Measurements from ENCODE around the gene FREY1.
"Not testable (repeated sequence)": the region's sequence is repeated elsewhere in the genome, so short reads cannot be mapped to it uniquely, and the experiment has no call there.

The FREY1 gene

DNA sequence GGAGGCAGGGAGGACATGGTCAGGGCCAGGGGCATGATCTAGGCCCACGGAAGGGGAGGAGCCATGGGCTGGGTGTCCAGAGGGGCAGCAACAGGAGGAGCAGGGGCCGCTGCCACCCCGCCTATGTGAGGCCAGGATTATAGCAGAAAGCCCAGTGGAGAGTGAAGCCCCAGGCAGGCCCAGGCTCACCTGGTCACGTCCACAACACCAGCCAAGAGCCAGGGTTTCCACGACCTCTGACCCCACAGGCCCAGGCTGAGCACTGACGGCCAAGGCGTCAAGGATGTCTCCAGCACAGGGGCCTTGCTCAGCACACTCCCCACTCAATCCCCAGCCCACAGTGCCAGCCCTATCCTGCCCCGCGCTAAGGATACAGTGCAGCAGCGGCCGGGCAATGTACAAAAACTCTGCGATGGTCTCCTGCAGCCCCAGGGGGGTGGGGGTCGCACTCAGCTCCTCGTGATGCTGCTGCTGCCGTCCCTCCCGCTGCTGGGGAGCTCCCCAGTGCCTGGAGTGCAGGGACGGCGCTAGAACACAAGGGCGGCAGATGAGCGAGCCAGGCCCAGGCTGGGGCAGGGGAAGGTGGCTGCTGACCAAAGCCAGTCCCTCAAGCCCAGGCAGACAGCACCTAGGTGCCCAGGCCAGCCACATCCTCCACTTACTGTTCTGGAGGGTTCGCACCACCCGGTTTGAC is 7.0 kb upstream of the FREY1 start:
- DNase-seq: no peak

DNA sequence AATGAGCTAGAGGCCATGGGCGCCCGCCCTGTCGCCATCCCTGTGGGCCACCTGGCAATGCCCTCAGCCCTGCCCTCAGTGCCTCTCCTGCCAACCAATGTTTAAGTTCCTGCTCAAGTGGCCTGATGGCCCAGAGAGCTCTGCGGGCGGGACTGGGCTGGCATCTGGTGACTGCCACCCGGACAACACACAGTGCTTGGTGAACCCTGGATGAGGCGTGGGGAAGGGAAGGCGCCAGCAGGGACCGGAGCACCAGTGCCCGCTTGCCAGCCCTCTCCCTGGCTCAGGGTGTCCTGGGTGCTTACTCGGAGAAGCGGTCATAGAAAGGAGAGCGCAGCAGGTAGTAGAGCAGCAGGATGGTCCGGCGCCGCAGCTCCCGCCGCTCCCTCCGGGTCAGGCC is 6.4 kb upstream of the FREY1 start:
- no peak for DNase-seq

DNA sequence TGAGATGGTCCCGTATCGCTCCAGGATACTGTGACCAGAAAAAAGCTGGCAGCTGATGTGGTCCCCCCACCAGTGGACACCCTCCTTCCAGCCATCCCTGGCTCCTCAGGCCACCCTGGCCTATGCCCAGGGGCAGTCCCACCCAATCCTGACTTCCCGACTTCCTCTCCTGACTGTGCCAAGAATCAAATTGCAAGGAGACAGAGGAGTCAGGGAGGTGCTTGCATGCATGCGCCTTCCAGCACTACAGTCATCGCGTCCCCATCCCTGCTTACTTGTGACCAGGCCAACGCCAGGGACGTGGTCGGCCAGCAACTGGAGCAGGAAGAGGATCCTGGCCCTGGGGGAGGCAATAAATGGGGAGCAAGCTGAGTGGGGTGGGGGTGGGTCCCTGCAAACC is 3.6 kb upstream of the FREY1 start:
- no peak for DNase-seq

DNA sequence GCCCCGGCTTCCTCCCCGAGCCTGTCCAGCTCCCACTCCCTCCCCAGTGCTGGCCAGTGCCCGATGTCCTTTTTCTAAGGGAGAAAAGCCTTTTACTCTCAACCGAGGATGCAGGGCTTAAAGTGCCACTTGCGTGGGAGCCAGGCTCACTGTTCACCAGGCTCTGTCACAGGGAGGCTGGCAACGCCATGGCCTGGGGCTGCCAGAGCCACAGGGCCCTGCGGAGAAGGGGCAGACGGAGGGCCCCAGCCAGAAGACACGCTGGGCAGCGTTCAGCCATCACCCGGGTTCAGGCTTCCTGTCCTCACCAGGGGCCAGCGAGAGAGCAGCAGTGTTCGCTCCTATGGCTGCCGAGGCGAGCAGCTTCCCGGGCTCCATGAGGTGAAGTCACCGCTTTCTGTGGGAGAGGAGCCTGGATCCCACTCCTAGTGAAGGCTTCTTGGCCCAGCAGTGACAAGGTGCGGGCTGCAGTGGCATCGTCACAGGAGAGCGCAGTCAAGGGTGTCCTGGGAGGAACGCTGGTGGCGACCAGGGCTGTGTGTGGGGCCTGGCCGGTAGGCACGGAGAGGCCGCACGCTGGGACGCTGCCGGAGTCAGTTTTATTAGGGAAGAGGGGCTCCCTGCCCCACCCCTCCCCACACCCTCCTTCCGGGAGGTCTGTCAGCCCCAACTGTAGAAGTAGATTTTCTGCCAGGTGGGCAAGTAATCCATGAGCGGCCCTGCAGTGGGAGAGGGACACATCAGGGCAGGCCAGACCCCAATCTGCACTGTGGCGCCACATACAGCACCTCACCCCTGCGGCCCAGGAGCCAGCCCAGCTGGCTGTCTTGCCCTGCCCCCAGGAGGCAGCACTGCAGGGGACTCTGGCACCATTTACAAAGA is 2.8 kb upstream of the FREY1 start:
- DNase-seq: no peak

DNA sequence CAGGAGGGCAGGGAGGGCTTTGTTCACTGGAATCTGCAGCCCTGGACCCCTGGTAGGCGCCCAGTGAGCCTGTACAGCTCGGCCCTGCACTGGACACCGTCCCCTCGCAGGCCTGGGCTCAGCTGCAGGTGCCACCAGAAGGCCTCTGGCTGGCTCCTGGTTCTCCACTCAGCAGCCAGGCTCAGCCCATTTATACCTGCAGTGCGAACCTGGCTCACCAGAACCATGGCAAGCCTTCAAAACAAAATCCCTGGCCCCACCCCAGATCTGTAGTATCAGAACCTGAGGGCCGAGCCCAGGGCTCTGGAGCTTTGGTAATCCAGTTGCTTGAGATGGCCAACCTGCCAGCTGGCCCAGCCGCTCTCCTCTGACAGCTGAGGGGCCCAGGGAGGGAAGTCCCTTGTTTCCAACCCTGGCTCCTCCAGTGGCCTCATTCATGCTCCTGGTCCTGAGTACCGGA is 870 bp upstream of the FREY1 start:
- DNase-seq: no peak

DNA sequence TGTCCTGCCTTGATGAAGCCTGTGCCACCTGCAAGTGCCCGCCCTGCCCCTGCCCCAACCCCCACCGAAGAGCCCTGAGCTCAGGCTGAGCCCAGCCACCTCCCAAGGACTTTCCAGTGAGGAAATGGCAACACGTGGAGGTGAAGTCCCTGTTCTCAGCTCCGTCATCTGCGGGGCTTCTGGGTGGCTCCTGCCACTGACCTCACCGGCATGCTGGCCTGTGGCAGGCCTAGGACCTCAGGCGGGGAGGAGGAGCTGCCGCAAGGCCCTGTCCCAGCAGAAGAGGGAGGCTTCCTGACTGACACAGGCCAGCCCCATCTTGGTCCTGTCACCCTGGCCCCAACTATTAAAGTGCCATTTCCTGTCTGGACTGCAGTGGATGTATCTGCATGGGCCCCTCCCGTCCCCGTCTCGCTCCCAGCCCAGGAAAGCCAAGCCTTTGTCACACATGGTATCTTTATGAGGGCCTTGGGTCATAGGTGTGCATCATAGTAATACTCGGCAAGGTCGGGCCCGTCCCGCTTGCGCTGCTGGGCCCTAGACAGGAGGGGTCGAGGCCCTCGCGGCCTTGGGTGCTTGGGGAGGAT is 882 bp downstream of the FREY1 start:
- no peak for DNase-seq

DNA sequence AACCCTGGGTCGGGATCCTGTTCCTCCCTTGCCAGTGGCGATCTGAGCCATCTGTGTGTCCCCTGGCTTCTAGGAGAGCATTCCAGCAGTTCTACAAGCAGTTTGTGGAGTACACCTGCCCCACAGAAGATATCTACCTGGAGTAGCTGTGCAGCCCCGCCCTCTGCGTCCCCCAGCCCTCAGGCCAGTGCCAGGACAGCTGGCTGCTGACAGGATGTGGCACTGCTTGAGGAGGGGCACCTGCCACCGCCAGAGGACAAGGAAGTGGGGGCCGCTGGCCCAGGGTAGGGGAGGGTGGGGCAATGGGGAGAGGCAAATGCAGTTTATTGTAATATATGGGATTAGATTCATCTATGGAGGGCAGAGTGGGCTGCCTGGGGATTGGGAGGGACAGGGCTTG is 1.5 kb downstream of the FREY1 start:
- DNase-seq: not testable (repeated sequence)

DNA sequence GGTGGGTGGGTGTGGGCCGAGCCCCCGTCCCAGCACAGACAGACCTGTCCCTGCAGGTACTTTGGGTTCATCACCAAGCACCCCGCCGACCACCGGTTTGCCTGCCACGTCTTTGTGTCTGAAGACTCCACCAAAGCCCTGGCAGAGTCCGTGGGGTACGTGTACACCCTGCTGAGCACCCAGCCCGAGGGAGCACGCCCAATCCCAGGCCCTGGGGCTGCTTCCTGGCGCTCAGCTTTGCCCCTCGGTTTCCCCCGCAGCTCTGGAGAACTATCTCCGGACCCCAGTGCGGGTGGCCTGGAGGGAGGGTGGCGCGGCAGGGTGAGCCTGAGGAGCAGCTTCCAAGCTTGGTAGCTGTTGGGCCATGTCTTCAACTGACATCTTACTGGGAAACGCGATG is 2.0 kb downstream of the FREY1 start:
- DNase-seq: no peak

DNA sequence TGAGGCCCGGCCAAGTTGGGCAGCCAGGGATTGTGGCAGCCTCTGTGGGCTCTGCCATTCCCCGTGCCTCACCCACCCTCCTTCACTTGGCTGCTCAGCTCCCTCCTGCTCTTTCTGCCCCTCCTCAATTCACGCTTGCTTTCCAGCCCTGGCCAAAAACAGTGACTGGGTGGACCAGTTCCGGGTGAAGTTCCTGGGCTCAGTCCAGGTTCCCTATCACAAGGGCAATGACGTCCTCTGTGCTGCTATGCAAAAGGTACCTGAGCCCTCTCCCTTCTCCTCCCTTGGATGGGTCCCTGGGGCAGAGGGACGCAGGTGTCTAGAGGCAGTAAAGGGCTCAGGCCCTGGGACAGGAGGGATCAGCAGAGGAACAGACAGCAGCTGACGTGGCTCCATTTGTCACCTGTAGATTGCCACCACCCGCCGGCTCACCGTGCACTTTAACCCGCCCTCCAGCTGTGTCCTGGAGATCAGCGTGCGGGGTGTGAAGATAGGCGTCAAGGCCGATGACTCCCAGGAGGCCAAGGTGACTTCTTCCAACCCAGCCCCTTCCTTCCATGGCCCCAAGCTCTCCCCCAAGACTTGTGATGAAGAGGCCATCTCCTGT is 2.7 kb downstream of the FREY1 start:
- no peak for DNase-seq

DNA sequence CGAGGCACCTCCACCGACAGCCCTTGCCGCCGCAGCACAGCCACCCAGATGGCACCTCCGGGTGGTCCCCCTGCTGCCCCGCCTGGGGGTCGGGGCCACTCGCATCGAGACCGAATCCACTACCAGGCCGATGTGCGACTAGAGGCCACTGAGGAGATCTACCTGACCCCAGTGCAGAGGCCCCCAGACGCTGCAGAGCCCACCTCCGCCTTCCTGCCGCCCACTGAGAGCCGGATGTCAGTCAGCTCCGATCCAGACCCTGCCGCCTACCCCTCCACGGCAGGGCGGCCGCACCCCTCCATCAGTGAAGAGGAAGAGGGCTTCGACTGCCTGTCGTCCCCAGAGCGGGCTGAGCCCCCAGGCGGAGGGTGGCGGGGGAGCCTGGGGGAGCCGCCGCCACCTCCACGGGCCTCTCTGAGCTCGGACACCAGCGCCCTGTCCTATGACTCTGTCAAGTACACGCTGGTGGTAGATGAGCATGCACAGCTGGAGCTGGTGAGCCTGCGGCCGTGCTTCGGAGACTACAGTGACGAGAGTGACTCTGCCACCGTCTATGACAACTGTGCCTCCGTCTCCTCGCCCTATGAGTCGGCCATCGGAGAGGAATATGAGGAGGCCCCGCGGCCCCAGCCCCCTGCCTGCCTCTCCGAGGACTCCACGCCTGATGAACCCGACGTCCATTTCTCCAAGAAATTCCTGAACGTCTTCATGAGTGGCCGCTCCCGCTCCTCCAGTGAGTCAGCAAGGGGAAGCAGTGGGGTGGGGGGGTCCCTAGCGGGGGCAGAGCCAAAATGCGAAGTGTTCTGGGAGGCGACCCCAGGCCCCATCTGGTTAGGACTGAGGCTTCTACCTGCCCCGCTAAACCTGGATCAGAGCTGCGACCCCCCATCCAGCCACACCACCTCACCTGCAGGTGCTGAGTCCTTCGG is 4.4 kb downstream of the FREY1 start:
- no peak for DNase-seq

DNA sequence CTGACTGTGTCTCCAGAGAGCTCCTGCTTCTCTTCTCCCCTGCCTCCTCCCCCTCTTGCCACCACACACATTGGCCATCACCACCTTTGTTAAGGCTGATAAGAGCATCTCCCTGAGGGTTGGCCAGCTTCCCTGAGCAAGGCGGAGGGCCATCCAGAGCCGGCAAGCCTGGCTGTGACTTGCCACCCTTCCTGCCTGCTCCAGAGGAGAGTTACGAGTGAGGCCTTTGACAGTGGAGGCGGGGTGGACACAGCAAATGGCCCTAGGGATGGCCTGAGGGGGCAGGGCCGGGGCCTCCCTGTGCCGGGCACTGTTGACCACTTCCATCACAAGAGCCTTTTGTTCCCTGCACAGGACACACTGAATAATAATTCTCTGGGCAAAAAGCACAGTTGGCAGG is 5.4 kb downstream of the FREY1 start:
- DNase-seq: no peak

DNA sequence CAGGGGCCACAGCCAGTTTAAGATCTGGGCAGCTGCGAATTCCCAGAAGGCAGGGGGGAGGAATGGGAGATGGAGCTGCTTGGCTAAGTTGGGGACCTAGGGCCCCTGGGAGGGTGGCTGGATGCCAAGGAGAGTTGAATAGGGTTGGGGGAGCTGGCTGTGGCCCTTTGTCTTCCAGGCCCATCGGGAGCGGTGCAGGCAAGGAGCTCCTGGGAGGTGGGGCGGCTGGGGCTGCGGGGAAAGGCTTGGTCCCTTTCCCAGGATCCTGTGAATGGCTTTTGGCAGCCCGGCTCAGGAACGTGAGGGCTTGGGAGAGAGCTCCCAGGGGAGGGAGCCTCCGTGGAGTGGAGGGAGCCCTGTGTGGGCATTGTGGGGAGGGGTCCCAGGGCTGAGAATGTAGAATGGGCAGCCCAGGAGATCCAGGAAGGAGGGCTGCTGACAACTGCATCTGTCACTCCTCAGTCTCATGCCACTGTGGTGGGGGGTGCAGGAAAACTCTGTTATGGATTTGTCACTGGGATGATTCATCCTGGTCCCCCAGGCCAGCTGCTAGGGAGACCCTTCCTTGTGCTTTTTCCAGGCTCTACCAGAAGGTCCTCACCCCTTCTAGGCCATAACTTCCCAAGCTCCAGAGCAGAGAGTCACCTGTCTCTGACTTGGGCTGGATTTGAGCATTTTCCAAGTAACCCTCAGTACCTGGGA is 6.0 kb downstream of the FREY1 start:
- no peak for DNase-seq

DNA sequence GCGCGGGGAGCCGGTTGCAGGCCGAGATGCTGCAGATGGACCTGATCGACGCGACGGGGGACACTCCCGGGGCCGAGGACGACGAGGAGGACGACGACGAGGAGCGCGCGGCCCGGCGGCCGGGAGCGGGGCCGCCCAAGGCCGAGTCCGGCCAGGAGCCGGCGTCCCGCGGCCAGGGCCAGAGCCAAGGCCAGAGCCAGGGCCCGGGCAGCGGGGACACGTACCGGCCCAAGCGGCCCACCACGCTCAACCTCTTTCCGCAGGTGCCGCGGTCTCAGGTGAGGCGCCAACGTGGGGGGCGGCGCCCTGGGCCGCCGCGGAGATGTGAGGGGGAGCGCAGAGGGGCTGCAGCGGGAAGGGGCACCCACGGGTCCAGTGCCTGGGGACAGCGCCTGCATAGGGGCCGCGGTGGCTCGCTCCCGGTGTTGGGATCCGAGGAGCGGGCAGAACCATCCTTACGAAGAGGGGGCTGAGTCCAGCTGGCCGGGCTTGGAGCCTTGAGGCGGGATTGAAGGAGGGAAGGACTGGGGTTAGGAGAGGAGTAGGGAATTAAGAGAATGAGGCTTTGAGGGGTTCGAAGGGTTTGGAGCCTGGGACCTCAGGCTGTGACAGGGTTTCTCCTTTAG is 6.8 kb downstream of the FREY1 start:
- DNase-seq: not testable (repeated sequence)

DNA sequence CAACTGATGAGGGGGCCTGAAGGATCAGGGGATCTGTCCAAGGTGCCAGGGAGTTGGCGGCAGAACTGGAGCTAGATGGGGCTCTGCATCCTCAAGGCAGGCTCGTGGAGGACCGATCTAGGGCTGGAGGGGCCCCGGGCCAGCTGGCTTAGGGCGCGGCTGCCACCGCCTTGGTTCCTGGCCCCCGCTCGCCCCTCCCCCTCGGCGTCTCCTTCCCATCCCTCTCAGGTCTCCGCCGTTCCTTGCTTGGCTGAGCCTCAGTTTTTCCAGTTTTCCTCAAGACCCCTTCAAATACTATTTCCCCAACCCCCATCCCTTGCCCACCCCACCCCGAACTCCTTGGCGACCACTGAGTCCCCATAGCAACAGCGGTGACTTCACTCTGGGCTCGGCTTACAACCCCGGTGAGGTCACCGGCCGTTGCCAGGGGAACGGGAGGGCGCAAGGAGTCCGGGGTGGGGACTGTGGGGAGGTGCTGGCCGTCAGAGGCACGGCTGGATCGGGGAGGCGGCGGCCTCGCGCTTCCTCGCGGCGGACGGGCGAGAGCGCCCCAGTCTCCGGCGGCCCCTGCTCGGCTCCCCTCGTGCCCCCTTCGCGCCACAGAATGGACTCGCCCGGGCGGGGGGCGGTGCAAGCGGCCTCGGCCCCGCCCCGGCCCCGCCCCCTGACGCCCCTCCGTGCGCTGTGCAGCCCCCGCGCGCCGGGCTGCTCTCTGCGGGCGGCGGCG is 7.5 kb downstream of the FREY1 start:
- peak in 3 of 5 donors; percentile 47 to 48 (median 48) for DNase-seq

DNA sequence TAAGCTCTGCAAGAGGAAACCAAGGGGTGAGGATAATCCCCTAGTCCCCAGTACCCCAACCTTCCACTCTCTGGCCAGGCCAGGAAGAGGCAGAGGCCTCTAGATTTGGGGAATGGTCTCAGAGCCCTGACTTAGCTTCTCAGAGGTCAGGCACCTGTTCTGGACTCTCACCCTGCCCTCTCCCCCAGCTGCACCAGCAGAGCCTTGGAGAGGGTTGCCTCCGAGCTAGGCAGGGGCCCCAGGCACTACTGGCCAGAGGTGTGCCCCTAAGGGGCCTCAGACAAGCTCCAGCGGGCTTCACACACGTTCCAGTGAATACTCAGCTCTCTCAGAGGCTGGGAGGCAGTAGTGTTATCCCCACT is 8.0 kb downstream of the FREY1 start:
- no peak for DNase-seq

DNA sequence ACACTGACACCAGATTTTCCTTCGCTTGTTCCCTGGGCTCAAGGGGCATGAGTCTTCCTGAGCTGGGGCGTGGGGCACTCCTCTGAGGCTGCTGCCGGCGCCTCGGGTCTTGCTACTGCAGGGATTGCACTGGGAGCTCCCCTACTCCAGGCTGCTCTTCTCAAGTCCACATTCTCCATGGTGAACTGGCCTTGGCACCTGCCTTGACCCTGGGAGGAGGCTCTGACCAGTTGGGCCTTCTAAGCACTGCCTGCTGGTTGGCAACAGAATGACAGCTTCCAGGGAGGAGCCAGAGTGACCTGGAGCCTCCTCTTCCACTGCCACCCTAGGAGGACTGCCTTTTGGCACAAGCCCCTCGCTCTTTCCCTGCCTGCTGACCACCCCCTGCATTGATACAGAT is 9.5 kb downstream of the FREY1 start:
- no peak for DNase-seq

DNA sequence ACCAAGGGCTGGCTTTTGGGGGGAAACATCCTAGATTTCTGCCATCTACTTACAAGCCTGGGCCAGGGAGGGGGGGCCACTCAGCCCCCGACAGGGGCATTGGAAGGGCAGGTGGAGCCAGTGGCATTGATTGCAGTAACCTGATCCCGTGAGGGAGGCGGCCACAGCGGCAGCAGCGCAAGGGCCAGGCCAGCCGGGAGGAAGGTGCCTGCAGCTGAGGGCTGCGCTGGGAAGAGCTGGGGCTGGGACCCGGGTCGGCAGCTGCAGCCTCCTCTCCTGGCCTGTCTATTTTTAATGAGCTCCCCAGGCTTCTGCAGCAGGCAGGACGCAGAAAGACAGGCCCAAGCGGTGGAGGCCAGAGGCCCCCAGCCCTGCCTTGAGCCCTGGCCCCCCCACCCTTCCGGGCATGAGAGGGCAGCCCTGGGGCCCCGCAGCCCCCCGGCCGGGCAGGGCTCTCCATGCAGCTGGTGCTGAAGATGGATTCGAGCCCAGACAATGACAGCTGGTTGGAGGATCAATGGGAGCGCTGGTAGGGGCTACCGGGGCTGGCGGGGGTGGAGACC is 10.6 kb downstream of the FREY1 start:
- no peak for DNase-seq

DNA sequence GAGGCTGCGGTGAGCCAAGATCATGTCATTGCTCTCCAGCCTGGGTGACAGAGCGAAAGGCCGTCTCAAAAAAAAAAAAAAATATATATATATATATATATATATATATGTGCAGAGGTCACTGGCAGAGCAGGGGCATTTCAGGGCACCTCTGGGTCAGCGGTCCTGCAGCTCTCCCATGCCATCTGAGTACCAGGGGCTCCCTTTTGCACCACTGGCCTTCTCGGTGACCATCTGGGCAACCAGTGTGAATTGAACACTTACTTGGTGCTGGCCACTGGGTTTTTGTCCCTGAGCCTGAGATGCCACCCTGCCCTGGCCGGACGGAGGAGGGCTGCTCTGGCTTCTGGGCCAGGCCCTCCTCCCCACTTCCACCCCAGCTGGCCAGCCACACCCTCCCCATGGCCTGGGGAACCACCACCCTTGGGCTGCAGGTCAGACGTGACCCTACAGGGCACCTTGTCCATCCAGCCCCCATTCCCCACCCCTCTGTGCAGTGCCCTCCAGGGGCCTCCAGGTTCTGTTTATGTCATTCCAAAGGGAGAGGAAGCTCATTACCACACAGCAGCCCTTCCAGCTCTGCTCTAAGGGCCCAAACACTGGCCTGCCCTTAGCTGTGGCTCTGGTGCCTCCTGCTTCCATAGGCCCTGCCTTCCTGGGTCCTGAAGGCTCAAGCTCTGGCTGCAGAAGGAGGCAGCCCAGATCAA is 11.4 kb downstream of the FREY1 start:
- no peak for DNase-seq

DNA sequence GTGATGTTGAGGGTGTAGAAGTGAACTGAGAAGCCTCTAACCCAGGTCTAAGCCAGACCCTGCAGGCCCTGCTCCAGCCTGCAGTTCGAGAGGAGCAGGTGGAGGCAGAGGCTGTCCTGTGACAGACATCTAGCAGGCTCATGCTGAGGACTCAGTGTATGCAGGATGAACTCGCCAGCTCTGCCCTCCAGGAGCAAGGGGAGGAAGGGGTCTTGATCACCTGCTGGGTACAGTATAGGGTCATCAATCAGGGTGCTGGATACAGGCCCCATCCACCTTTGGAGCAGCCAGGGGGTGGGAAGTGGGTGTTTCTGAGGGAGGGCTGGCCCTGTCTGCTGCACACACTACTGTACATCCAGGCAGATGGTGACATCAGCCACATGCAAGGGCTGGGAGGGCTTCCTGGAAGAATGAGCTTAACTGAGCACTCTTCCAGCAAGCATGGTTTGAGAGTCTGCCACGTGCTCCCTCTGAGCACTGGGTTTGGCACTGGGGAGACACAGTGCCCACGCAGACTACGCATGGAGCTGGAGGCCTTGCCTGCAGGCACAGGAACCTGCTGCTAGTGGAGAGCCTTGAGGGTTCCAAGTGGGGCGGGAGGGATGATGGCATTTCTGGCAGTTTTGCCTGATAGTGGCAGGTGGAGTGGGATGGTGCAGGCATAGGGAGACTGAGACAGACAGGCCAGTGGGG is 12.4 kb downstream of the FREY1 start:
- no peak for DNase-seq
